OCI-LY7 (cell line): ENCODE results near the gene ZBTB44.

Experiments
- EZH2phosphoT487 ChIP-seq: fragments of 200-600 bp; sonication (generic); IDR thresholded peaks from 2 replicates; pipeline ENCODE4 v1.6.1; 2018; ENCODE audit warnings: low read depth, borderline replicate concordance, mild to moderate bottlenecking, mixed run types, antibody characterized with exemption, low read length, moderate library complexity, mixed read lengths
- TF ChIP-seq, protein P1 (sequence below): fragments of 200-600 bp; sonication (generic); conservative IDR thresholded peaks from 2 replicates; pipeline ENCODE4 v1.5.1; 2014; ENCODE audit warnings: mild to moderate bottlenecking, antibody characterized with exemption, low read length, moderate library complexity, mixed read lengths

DNA sequence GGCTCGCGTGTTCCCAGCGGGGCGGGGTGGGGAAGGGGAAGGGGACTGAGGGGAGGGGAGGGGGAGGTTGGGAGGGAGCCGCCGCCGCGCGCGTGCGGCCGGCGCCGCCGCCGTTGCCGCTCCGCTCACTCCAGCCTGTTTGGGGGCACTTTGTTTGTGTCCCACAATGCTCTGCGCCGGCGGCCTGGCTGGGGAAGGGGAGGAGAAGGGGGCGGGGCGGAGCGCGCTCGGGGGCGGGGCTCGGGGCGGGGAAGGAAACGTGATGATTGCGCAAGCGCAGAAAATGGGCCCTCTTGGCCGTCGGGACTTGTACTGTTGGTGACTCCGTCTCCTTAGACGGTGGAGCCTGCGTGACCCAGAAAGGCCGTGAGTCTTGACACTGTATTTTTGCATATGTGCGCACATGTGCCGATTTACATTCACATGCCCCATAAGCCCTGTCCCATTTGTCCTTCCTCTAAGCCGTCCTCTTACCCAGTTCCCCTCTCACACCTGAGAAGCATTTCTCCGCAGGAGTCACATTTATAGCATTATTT lies at the start of gene ZBTB44:
- TF ChIP-seq, protein P1, sequence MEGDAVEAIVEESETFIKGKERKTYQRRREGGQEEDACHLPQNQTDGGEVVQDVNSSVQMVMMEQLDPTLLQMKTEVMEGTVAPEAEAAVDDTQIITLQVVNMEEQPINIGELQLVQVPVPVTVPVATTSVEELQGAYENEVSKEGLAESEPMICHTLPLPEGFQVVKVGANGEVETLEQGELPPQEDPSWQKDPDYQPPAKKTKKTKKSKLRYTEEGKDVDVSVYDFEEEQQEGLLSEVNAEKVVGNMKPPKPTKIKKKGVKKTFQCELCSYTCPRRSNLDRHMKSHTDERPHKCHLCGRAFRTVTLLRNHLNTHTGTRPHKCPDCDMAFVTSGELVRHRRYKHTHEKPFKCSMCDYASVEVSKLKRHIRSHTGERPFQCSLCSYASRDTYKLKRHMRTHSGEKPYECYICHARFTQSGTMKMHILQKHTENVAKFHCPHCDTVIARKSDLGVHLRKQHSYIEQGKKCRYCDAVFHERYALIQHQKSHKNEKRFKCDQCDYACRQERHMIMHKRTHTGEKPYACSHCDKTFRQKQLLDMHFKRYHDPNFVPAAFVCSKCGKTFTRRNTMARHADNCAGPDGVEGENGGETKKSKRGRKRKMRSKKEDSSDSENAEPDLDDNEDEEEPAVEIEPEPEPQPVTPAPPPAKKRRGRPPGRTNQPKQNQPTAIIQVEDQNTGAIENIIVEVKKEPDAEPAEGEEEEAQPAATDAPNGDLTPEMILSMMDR = no peak
- no peak for TF ChIP-seq EZH2phosphoT487
